ENCODE results near the gene PVALEF. TPM values are rescaled to one million over a fixed set of nuclear protein-coding genes. Genes with fewer than 3 reads are reported as not detected.
A peak's percentile ranks its signal among the peaks of the same experiment; 100 is the strongest.

Gene PVALEF
- not detected for polyA plus RNA-seq (2012; ENCODE audit: insufficient read depth, insufficient read length)

DNA sequence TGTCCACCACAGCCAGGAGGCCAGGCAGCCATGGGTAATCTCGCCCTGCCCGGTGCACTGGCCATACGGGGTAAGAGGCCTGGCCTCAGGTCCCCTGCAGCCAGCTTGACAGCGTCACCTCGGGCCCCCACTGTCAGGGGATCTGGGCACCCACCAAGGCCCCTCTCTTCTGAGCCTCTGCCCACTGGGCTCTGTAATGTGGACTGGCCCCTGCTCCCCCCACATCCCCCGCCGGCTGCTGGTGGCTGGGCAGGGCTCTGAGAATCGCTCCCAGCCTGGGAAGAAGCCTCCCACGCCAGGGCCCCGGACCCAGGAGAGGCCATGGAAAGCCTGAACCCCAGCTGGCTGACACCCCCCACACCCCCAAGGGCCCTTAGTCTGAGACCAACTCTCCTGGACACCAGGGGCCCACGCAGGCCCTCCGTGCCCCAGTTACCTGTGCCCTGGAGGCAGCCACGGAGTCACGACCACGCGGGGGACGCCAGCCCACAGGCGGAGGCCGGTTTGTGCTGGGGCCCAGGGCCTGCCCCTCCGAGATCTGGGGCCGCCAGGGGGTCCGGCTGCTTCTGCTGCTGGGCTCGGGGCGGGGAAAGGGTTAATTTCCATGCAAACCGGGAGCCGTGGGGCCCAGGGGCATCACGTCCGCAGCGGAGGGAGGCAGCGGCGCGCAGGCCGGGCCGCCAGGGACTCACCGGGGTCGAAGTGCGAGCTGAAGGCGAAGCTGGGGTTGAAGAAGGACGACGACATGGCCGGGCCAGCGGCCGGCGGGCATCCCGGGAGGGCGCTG is at the start of gene PVALEF:
Gene PVALEF (plus strand): TSS at position 262 of the 787 bp plus-strand sequence. CDS start 15,720 bp downstream, outside the sequence.
- H3K4me3 ChIP-seq (ENCODE audit: low read length), result no peak within 1 kb of the TSS
- DNase-seq (ENCODE audit: low read depth, low spot score), result no peak

- no peak overlapping the region for H3K4me3 ChIP-seq (ENCODE audit: low read length)
- no peak for DNase-seq (ENCODE audit: low read depth, low spot score)
These were observed 49.4 kb upstream of the PVALEF start for GRCh38 chr17:81115749-81116464.

- DNase-seq (ENCODE audit: low read depth, low spot score), result no peak
- H3K4me3 ChIP-seq (ENCODE audit: low read length), result no peak overlapping the region
These were observed 48.6 kb upstream of the PVALEF start for GRCh38 chr17:81116704-81117103.

DNA sequence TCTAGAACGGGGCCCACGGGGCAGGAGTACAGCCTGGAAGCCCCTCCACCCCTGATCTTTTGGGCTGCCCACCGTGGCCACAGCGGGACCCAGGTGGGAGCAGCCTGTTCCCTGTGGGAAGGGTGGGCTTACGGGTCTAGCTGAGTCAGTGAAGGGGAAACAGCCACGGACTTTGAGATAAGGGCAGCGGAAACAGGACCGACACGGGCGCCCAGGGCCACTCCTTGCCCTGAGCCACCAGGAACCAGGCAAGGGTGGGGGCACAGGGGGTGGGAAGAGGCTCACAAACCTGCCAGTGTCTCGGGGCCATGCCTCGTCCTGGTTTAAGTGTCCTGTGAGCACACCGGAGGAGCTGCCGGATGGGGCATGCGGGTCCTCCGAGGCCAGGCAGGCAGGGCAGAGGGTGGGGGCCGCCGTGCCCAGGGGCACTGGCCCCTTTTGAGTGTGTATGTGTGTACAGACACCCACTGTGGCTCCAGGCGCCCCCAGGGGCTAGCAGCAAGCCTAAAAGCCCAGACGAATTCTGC is 47.6 kb upstream of the PVALEF start:
- no peak for DNase-seq (ENCODE audit: low read depth, low spot score)
- no peak overlapping the region for H3K4me3 ChIP-seq (ENCODE audit: low read length)

DNA sequence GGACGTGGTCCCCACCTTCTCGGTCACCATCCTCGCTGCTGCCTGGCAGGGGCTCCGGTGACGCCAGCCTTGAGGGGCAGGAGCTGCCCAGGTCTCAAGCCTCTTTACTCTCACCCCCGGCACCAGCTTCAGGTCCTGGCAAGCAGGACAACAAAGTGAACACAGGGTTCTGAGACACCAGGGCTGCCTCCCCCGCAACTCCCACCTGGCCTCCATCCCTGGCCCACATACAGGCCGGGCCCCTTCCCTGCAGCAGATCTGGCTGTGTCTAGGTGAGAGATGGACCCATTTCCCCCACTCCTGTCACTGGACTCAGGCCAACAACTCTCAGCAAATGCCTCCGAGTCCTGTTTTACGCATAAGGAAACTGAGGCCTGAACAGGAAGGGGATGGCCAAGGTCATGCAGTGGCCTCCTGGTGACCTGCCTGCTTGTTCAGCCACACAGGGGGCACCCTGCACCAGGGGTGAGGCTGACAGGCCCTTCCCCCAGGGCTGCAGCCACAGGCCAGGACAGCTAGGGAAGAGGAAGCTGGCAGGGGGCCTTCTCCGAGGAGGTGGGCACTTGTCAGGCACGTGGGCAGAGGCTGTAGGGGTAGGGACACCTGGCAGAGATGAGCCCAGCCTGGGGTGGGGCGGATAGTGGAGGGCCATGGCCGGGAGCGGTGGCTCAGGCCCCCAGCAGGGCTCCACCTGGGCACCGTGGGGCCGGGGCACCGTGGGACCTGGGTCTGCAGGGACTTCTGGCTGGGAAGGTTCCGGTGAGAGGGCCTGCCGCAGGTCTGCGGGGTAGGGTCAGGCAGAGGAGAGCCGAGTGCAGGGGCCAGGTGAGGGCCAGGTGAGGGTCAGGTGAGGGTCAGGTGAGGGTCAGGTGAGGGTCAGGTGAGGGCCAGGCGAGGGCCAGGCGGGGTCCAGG is 46.7 kb upstream of the PVALEF start:
- no peak for DNase-seq (ENCODE audit: low read depth, low spot score)
- no peak overlapping the region for H3K4me3 ChIP-seq (ENCODE audit: low read length)

GRCh38 chr17:81119223-81120148 is 45.8 kb upstream of the PVALEF start:
- H3K4me3 ChIP-seq (ENCODE audit: low read length), result no peak overlapping the region

DNA sequence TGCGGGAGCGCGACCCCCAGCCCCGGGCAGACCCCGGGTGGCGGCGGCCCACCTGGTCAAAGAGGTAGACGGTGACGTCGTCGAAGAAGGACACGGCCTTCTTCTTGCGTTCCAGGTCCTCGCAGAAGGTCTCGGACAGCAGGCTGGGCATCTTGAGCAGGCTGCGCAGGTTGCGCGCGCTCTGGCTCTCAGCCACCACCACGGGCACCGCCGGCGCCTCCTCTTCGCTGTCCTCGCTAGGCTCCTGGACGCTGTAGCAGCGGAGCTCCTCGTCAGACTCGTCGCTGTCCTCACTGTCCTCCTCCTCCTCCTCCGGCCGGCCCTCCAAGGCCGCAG is 45.2 kb upstream of the PVALEF start:
- no peak for DNase-seq (ENCODE audit: low read depth, low spot score)
- H3K4me3 ChIP-seq (ENCODE audit: low read length), result no peak overlapping the region

More at GRCh38 chr17:81119223-81120148, 45.8 kb upstream of the PVALEF start:
- DNase-seq (ENCODE audit: low read depth, low spot score), result peak; percentile 68

- no peak for DNase-seq (ENCODE audit: low read depth, low spot score)
- no peak overlapping the region for H3K4me3 ChIP-seq (ENCODE audit: low read length)
These were observed 44.3 kb upstream of the PVALEF start for GRCh38 chr17:81120695-81121621.

- DNase-seq (ENCODE audit: low read depth, low spot score), result no peak
- H3K4me3 ChIP-seq (ENCODE audit: low read length), result no peak overlapping the region
These were observed 43.2 kb upstream of the PVALEF start for GRCh38 chr17:81121841-81122733.

- H3K4me3 ChIP-seq (ENCODE audit: low read length), result no peak overlapping the region
- DNase-seq (ENCODE audit: low read depth, low spot score), result no peak
These were observed 42.0 kb upstream of the PVALEF start for GRCh38 chr17:81123052-81124048.

DNA sequence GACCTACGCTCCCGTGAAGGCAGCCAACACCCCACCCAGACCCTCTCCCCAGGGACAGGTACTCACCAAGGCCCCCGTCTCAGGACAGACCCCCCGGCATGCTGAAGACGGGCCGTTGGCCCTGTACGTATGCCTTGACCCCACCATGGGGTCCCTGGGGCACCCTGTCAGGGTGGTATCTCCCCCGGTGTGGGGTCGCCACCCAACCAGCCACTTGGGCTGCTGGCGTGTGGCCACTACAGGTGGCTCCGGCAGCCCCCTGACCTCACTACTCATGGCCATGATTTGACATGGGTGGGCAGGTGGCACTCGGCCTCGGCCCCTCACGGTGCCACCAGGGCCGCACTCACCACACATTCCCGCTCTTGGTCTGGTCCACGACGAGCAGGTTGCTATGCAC is 40.9 kb upstream of the PVALEF start:
- no peak overlapping the region for H3K4me3 ChIP-seq (ENCODE audit: low read length)

DNA sequence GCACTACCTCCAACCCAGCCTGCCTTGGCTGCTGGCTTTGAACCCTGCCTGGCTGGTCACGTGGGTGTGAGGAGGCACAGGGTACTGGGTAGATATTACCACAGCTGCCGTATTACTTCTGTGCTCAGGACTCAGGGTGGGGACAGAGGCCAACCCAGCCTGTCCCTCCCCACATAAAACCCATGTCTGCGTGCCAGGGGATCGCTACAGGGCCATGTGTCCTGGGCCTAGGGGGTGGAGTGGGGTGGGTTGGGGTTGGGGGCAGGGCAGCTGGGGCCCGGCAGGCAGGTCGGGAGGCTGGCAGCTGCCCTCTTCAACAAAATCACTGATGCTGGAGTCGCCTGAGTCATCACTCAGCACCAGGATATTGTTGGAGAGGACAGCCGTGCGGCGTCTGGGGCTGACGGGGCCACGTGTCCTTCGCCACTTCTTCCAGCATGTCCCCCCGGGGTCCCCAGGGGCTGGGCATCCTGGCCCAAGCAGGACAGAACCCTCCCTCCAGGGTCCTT is 39.7 kb upstream of the PVALEF start:
- no peak overlapping the region for H3K4me3 ChIP-seq (ENCODE audit: low read length)
- DNase-seq (ENCODE audit: low read depth, low spot score), result no peak

More for the DNA sequence above, 40.9 kb upstream of the PVALEF start:
- no peak for DNase-seq (ENCODE audit: low read depth, low spot score)

GRCh38 chr17:81126281-81127132 is 38.8 kb upstream of the PVALEF start:
- DNase-seq (ENCODE audit: low read depth, low spot score), result no peak
- H3K4me3 ChIP-seq (ENCODE audit: low read length), result no peak overlapping the region

GRCh38 chr17:81127133-81127455 is 38.2 kb upstream of the PVALEF start:
- no peak for DNase-seq (ENCODE audit: low read depth, low spot score)
- H3K4me3 ChIP-seq (ENCODE audit: low read length), result no peak overlapping the region

Measured in Jurkat, Clone E6-1 (cell line).